ENCODE results near the gene SHISA7.

DNA sequence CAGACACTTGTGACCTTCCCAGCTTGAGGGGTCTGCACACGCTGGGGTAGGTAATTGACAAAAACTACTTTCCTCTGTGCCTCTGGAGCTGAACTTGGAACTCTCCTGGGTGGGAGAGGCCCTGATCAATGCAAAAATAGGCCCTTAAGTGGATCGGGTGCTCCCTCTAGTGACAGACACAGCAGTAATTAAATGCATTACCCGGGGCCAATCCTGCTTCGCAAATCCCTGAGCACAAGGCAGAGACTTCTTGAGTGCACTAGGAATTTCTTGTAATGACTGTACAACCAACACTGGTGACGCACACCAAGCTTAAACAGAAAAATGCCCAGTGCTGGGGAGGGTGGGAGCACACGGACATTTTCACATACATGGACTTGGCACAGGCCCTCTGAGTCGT is 24.9 kb downstream of the SHISA7 start:
- TF ChIP-seq ZFP30 (CRISPR knock-in tag; IDR thresholded peaks at IDR 0.05): no peak
- TF ChIP-seq ZNF565 (CRISPR knock-in tag; conservative IDR thresholded peaks at IDR 0.05; ENCODE audit: low read depth): no peak
- TF ChIP-seq TOX (CRISPR knock-in tag; IDR thresholded peaks at IDR 0.05; ENCODE audit: borderline replicate concordance): no peak
- no peak for TF ChIP-seq ISL1 (CRISPR knock-in tag; IDR thresholded peaks at IDR 0.05)
- TF ChIP-seq SNAI2 (CRISPR knock-in tag; IDR thresholded peaks at IDR 0.05): no peak
- TF ChIP-seq, protein P1, sequence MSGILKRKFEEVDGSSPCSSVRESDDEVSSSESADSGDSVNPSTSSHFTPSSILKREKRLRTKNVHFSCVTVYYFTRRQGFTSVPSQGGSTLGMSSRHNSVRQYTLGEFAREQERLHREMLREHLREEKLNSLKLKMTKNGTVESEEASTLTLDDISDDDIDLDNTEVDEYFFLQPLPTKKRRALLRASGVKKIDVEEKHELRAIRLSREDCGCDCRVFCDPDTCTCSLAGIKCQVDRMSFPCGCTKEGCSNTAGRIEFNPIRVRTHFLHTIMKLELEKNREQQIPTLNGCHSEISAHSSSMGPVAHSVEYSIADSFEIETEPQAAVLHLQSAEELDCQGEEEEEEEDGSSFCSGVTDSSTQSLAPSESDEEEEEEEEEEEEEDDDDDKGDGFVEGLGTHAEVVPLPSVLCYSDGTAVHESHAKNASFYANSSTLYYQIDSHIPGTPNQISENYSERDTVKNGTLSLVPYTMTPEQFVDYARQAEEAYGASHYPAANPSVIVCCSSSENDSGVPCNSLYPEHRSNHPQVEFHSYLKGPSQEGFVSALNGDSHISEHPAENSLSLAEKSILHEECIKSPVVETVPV (CRISPR knock-in tag; IDR thresholded peaks at IDR 0.05): no peak
- no peak for TF ChIP-seq POU6F1 (CRISPR knock-in tag; IDR thresholded peaks at IDR 0.05; ENCODE audit: borderline replicate concordance, low read depth)
- TF ChIP-seq BACH2 (CRISPR knock-in tag; IDR thresholded peaks at IDR 0.05; ENCODE audit: borderline replicate concordance): no peak
- no peak for TF ChIP-seq ARNTL (CRISPR knock-in tag; IDR thresholded peaks at IDR 0.05; ENCODE audit: borderline replicate concordance, low read depth)
